ENCODE data around the gene KLHDC1. TPM values are rescaled to one million over a fixed set of nuclear protein-coding genes. Genes with fewer than 3 reads are reported as not detected.

KLHDC1 gene
- total RNA-seq, 1 donor from 2014 or later: 6.6 TPM

- Mint-ChIP-seq H3K27ac (no peak overlapping the region), H3K4me3 (no peak overlapping the region), H3K27me3 (ENCODE audit: low read depth) (no peaks in the 10 kb centered on the region), H3K4me1 (no peaks in the 10 kb centered on the region), H3K36me3 (peaks cover 54% of the 10 kb centered on the region), H3K9me3 (no peaks in the 10 kb centered on the region)
- DNase-seq (ENCODE audit: low spot score in 2 of 2, unreplicated experiment in 2 of 2): no peak
- TF ChIP-seq CTCF (IDR thresholded peaks at IDR 0.05; ENCODE audit: unreplicated experiment): no peak
Observed at GRCh38 chr14:49783394-49784014, 90.6 kb downstream of the KLHDC1 start.

GRCh38 chr14:49786315-49786714, 93.4 kb downstream of the KLHDC1 start:
- DNase-seq (ENCODE audit: low spot score in 2 of 2, unreplicated experiment in 2 of 2): no peak
- Mint-ChIP-seq H3K27me3 (ENCODE audit: low read depth) (no peaks in the 10 kb centered on the region), H3K36me3 (peaks cover 56% of the 10 kb centered on the region), H3K4me1 (no peaks in the 10 kb centered on the region), H3K4me3 (no peak overlapping the region), H3K9me3 (no peaks in the 10 kb centered on the region), H3K27ac (no peak overlapping the region)
- no peak for TF ChIP-seq CTCF (IDR thresholded peaks at IDR 0.05; ENCODE audit: unreplicated experiment)

GRCh38 chr14:49792618-49793017, 99.7 kb downstream of the KLHDC1 start:
- Mint-ChIP-seq H3K36me3 (peaks cover 55% of the 10 kb centered on the region), H3K27me3 (ENCODE audit: low read depth) (no peaks in the 10 kb centered on the region)

GRCh38 chr14:49796025-49796424, 103.1 kb downstream of the KLHDC1 start:
- TF ChIP-seq CTCF (IDR thresholded peaks at IDR 0.05; ENCODE audit: unreplicated experiment): no peak
- no peak for DNase-seq (ENCODE audit: low spot score in 2 of 2, unreplicated experiment in 2 of 2)
- no peaks in the 10 kb centered on the region for H3K27me3 Mint-ChIP-seq (ENCODE audit: low read depth)
- no peaks in the 10 kb centered on the region for H3K4me1 Mint-ChIP-seq
- H3K36me3 Mint-ChIP-seq: peaks cover 55% of the 10 kb centered on the region
- H3K9me3 Mint-ChIP-seq: no peaks in the 10 kb centered on the region
- H3K4me3 Mint-ChIP-seq: no peak overlapping the region
- H3K27ac Mint-ChIP-seq: no peak overlapping the region

More at GRCh38 chr14:49792618-49793017, 99.7 kb downstream of the KLHDC1 start:
- Mint-ChIP-seq H3K9me3 (no peaks in the 10 kb centered on the region), H3K4me3 (no peak overlapping the region), H3K27ac (no peak overlapping the region), H3K4me1 (no peaks in the 10 kb centered on the region)
- no peak for DNase-seq (ENCODE audit: low spot score in 2 of 2, unreplicated experiment in 2 of 2)
- no peak for TF ChIP-seq CTCF (IDR thresholded peaks at IDR 0.05; ENCODE audit: unreplicated experiment)

Other genes with a start within 250 kb of the KLHDC1 start
- 1,338 to 1,394 TPM (median 1,392 TPM) in 3 replicates for gene RPS29, start 106.7 kb upstream of the KLHDC1 start, total RNA-seq
- 8.8 to 10.9 TPM (median 9.2 TPM) in 3 replicates for gene LRR1, start 94.2 kb upstream of the KLHDC1 start, total RNA-seq
- gene RPL36AL, start 72.5 kb upstream of the KLHDC1 start, total RNA-seq: 148 to 149 TPM (median 149 TPM) in 3 replicates
- 18.7 to 20.3 TPM (median 19.2 TPM) in 3 replicates for gene MGAT2, start 72.3 kb upstream of the KLHDC1 start, total RNA-seq
- gene DNAAF2, start 57.9 kb upstream of the KLHDC1 start, total RNA-seq: 10.8 to 11.8 TPM (median 11.5 TPM) in 3 replicates
- 8.3 to 9.3 TPM (median 8.5 TPM) in 3 replicates for gene POLE2, start 4.9 kb upstream of the KLHDC1 start, total RNA-seq
- 60.1 to 60.3 TPM (median 60.2 TPM) in 3 replicates for gene KLHDC2, start 75.0 kb downstream of the KLHDC1 start, total RNA-seq
- gene NEMF, start 159.7 kb downstream of the KLHDC1 start, total RNA-seq: 83.5 to 94.9 TPM (median 91.2 TPM) in 3 replicates
- 33.7 to 36.0 TPM (median 34.0 TPM) in 3 replicates for gene ARF6, start 200.0 kb downstream of the KLHDC1 start, total RNA-seq